ENCODE measurements around the gene SMIM41. TPM values are rescaled to one million over a fixed set of nuclear protein-coding genes. Genes with fewer than 3 reads are reported as not detected.

The SMIM41 gene
- total RNA-seq, 1 donor from 2014 or later: 0.26 TPM

DNA sequence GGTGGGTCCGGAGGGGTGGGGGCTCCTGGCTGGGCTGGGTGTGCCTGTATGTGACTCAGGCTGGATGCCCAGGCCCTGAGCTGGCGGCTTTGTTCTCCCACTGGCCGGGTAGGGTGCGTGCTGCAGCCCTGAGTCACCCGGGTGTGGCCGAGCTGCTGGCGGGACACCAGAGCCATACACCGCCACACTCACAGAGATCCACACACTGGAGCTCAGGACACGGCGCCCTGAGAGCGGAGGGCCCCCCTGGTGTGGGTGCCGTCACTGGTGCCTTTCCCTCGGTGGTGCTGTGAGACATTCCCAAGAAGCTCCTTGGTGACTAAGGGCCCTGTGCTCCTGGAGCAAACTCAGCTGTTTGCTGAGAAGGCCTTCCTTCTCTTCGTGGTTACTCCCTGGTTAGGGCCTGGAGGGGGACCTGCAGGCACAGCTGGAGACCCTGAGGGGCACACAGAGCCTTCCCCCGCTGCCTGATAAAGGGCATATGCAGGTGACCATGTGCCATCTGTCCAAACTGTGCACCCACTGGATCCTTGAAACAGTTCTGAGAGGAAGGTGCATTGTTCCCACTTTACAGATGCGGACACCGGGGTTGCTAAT is 68.0 kb downstream of the SMIM41 start:
- Histone ChIP-seq H3K27me3 (ENCODE audit: control insufficient read depth, insufficient read depth, low read length) (no peaks in the 10 kb centered on the region), H3K4me3 (ENCODE audit: low read depth, low read length) (no peak overlapping the region), H3K36me3 (ENCODE audit: control insufficient read depth, insufficient read depth, low read length) (no peaks in the 10 kb centered on the region)
- DNase-seq (ENCODE audit: low read depth) (peak; percentile 98), FAIRE-seq (peak; percentile 98)
- TF ChIP-seq, protein P1, sequence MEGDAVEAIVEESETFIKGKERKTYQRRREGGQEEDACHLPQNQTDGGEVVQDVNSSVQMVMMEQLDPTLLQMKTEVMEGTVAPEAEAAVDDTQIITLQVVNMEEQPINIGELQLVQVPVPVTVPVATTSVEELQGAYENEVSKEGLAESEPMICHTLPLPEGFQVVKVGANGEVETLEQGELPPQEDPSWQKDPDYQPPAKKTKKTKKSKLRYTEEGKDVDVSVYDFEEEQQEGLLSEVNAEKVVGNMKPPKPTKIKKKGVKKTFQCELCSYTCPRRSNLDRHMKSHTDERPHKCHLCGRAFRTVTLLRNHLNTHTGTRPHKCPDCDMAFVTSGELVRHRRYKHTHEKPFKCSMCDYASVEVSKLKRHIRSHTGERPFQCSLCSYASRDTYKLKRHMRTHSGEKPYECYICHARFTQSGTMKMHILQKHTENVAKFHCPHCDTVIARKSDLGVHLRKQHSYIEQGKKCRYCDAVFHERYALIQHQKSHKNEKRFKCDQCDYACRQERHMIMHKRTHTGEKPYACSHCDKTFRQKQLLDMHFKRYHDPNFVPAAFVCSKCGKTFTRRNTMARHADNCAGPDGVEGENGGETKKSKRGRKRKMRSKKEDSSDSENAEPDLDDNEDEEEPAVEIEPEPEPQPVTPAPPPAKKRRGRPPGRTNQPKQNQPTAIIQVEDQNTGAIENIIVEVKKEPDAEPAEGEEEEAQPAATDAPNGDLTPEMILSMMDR (IDR thresholded peaks at IDR 0.05; ENCODE audit: insufficient read depth, low read length, severe bottlenecking): no peak

DNA sequence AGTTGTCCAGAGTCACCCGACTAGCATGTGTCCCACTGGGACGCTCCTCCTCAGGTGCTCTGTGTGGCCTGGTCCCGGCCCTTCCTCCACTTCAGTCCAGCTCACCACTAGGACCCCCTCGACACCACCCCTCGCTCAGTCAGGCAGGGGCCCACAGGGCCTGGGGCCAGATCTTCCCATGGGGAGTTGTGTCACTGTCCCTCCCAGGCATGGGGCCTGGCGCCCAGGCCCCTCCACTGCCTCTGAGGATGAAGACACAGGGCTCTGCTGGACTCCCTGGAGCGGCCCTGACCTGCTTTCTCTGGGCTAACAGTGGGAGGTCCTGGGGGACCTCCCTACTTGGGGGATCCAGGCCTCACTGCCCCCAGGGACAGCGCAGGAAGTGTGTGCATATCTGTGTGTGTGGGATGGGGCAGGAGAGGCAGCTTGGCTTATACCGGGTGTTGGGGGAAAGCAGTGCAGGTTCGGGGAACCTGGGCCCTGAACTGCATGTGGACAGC is 68.5 kb downstream of the SMIM41 start:
- DNase-seq (ENCODE audit: low read depth) (no peak), FAIRE-seq (no peak)
- Histone ChIP-seq H3K36me3 (ENCODE audit: control insufficient read depth, insufficient read depth, low read length) (no peaks in the 10 kb centered on the region), H3K4me3 (ENCODE audit: low read depth, low read length) (no peak overlapping the region), H3K27me3 (ENCODE audit: control insufficient read depth, insufficient read depth, low read length) (no peaks in the 10 kb centered on the region)
- TF ChIP-seq, protein P1 (IDR thresholded peaks at IDR 0.05; ENCODE audit: insufficient read depth, low read length, severe bottlenecking): no peak

DNA sequence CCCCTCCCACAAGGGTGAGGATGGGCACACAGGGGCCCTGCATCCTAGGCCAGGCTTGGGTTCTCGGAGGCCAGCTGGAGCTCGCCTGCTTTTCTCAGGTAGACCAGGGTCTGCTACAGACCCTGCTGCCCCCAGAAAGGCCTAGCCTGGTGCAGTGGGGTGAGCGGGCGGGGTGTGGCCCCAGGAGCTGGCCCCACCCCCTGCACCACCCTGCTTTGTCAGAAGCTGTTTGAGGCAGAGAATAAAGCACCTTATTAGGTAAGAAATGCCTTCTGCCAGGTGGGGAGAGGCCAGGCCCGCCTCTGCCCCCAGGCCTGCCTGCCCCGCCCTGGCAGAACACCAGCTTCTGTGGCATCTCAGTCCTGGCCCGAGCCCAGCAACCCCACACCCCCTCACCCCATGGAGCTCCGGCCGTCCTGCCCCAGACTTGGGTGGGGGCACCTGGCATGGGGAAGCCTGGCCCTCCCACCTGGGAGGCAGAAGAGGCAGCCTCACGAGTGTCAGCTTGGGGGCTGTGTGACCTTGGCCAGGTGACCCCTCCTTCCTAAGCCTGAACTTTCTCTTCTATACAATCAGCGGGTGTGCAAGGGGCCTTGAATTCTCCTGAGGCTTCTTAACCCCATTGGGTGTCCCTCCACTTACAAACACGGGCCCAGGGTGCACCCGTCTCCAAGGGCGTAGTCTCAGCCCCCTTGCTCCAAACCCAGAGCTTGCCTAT is 69.1 kb downstream of the SMIM41 start:
- no peak overlapping the region for H3K4me3 ChIP-seq (ENCODE audit: low read depth, low read length)
- TF ChIP-seq, protein P1 (IDR thresholded peaks at IDR 0.05; ENCODE audit: insufficient read depth, low read length, severe bottlenecking): no peak
- no peaks in the 10 kb centered on the region for H3K36me3 ChIP-seq (ENCODE audit: control insufficient read depth, insufficient read depth, low read length)
- H3K27me3 ChIP-seq (ENCODE audit: control insufficient read depth, insufficient read depth, low read length): no peaks in the 10 kb centered on the region
- FAIRE-seq: peak; percentile 75
- peak; percentile 93 for DNase-seq (ENCODE audit: low read depth)

DNA sequence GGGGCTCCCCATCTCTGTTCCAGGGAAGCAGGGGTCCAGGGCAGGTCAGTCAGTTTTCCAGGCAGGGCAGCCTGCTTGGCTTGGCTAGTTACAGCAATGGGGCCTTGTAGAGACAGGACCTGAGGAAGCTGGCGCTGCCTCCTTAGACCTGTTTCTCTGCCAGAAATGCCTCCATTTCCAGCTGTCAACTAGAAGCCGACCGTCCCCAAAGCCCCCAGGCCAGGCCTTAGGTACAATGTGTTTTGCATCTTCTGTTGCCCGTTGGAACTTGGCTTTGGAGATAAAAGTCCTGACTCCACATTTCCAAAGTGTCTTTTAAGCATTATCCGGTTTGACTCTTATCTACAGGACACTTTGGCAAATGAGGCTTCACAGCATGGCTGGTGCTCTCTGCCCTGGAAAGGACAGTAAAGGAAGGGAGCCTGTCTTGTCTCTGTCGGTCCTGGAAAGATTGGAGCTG is 69.7 kb downstream of the SMIM41 start:
- no peak overlapping the region for H3K4me3 ChIP-seq (ENCODE audit: low read depth, low read length)
- H3K36me3 ChIP-seq (ENCODE audit: control insufficient read depth, insufficient read depth, low read length): no peaks in the 10 kb centered on the region
- TF ChIP-seq, protein P1 (IDR thresholded peaks at IDR 0.05; ENCODE audit: insufficient read depth, low read length, severe bottlenecking): no peak
- FAIRE-seq (peak; percentile 50), DNase-seq (ENCODE audit: low read depth) (no peak)
- no peaks in the 10 kb centered on the region for H3K27me3 ChIP-seq (ENCODE audit: control insufficient read depth, insufficient read depth, low read length)

DNA sequence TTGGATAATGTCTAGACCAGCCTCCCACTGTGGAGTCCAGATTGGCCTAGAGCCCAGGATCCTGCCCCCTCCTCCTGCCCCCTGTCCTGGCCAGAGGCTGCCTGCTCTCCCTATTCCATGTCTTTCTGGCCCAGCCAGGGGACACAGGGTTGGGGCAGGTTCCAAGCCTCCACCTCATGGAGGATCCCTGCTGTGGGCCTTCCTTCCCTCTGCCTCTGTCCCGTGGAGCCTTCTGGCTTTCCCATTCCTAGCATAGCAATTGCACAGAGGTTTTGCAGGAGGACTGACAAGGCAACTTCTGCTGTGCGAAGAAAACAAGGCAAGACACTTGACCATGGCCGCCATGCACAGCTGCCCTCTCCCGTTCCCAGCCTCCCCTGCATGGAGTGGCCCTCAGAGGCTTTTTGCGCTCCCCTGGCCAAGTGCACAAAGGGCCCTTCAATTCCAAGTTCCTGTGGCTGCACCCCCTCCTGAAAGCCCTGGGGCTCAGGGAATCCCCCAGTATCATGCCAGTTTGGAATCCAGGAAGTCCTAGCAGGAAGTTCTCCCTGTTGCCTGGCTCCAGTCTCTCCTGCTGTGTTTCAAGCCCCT is 70.2 kb downstream of the SMIM41 start:
- no peaks in the 10 kb centered on the region for H3K36me3 ChIP-seq (ENCODE audit: control insufficient read depth, insufficient read depth, low read length)
- FAIRE-seq (no peak), DNase-seq (ENCODE audit: low read depth) (peak; percentile 49)
- H3K4me3 ChIP-seq (ENCODE audit: low read depth, low read length): no peak overlapping the region
- no peaks in the 10 kb centered on the region for H3K27me3 ChIP-seq (ENCODE audit: control insufficient read depth, insufficient read depth, low read length)
- TF ChIP-seq, protein P1 (IDR thresholded peaks at IDR 0.05; ENCODE audit: insufficient read depth, low read length, severe bottlenecking): no peak
